ENCODE data around the gene MORN4.

MORN4 gene

GRCh38 chr10:97597778-97598177 lies 35.5 kb downstream of the MORN4 start:
- TF ChIP-seq CTCF (IDR thresholded peaks at IDR 0.05; ENCODE audit: insufficient read depth, low read depth, low read length, missing control alignments), result no peak
- H3K4me3 ChIP-seq (ENCODE audit: low read length), result no peak overlapping the region
- peak; percentile 11 for DNase-seq (ENCODE audit: low read depth)

GRCh38 chr10:97596101-97597082 lies 36.9 kb downstream of the MORN4 start:
- H3K4me3 ChIP-seq (ENCODE audit: low read length), result no peak overlapping the region
- TF ChIP-seq CTCF (IDR thresholded peaks at IDR 0.05; ENCODE audit: insufficient read depth, low read depth, low read length, missing control alignments), result no peak
- peak; percentile 92 for DNase-seq (ENCODE audit: low read depth)

- no peak overlapping the region for H3K4me3 ChIP-seq (ENCODE audit: low read length)
- DNase-seq (ENCODE audit: low read depth), result no peak
- no peak for TF ChIP-seq CTCF (IDR thresholded peaks at IDR 0.05; ENCODE audit: insufficient read depth, low read depth, low read length, missing control alignments)
Measured at GRCh38 chr10:97593421-97593820, 39.9 kb downstream of the MORN4 start.

- no peak for TF ChIP-seq CTCF (IDR thresholded peaks at IDR 0.05; ENCODE audit: insufficient read depth, low read depth, low read length, missing control alignments)
- no peak overlapping the region for H3K4me3 ChIP-seq (ENCODE audit: low read length)
- DNase-seq (ENCODE audit: low read depth), result no peak
Measured at GRCh38 chr10:97590748-97591495, 42.4 kb downstream of the MORN4 start.

- no peak for TF ChIP-seq CTCF (IDR thresholded peaks at IDR 0.05; ENCODE audit: insufficient read depth, low read depth, low read length, missing control alignments)
- H3K4me3 ChIP-seq (ENCODE audit: low read length), result no peak overlapping the region
- no peak for DNase-seq (ENCODE audit: low read depth)
Measured at GRCh38 chr10:97590082-97590747, 43.1 kb downstream of the MORN4 start.

- TF ChIP-seq CTCF (IDR thresholded peaks at IDR 0.05; ENCODE audit: insufficient read depth, low read depth, low read length, missing control alignments), result no peak
- H3K4me3 ChIP-seq (ENCODE audit: low read length), result no peak within 1 kb of the TSS
- no peak for DNase-seq (ENCODE audit: low read depth)
Measured at GRCh38 chr10:97589479-97589878, 43.8 kb downstream of the MORN4 start, which contains the start of gene C10orf62. Gene C10orf62, plus strand, starts transcription at chr10:97589721. Its CDS starts 177 bp downstream, at chr10:97589898.
